ENCODE results near the gene CNPY4.

Gene CNPY4

GRCh38 chr7:100093054-100093453 lies 26.4 kb upstream of the CNPY4 start:
- DNase-seq, result no peak

- DNase-seq, result no peak
Observed at GRCh38 chr7:100093498-100093897, 25.9 kb upstream of the CNPY4 start.

GRCh38 chr7:100093925-100094486 lies 25.4 kb upstream of the CNPY4 start:
- no peak for DNase-seq

- no peak for DNase-seq
Observed at GRCh38 chr7:100095289-100095688, 24.1 kb upstream of the CNPY4 start.

GRCh38 chr7:100095704-100096103 lies 23.7 kb upstream of the CNPY4 start:
- DNase-seq, result no peak

GRCh38 chr7:100098913-100099312 lies 20.5 kb upstream of the CNPY4 start:
- DNase-seq, result no peak

- no peak for DNase-seq
Observed at GRCh38 chr7:100099452-100099851, 20.0 kb upstream of the CNPY4 start.

- DNase-seq, result peak; percentile 86
Observed at GRCh38 chr7:100100420-100101015, 18.9 kb upstream of the CNPY4 start.

GRCh38 chr7:100101016-100101862 lies 18.2 kb upstream of the CNPY4 start, which contains the start of the genes AP4M1 and MCM7:
TSS of gene AP4M1 (plus strand) at chr7:100101643. CDS start at chr7:100101715, 72 bp downstream.
TSS of gene MCM7 (minus strand) at chr7:100101397. CDS start at chr7:100101294, 103 bp downstream.
- peak; percentile 96 for DNase-seq

- DNase-seq, result no peak
Observed at GRCh38 chr7:100102950-100103840, 16.2 kb upstream of the CNPY4 start.

- no peak for DNase-seq
Observed at GRCh38 chr7:100105534-100105933, 13.9 kb upstream of the CNPY4 start.

- DNase-seq, result no peak
Observed at GRCh38 chr7:100106633-100107032, 12.8 kb upstream of the CNPY4 start.

GRCh38 chr7:100107125-100107737 lies 12.2 kb upstream of the CNPY4 start:
- no peak for DNase-seq

GRCh38 chr7:100107890-100108289 lies 11.5 kb upstream of the CNPY4 start:
- DNase-seq, result no peak

- DNase-seq, result no peak
Observed at GRCh38 chr7:100109521-100110163, 9.8 kb upstream of the CNPY4 start.

GRCh38 chr7:100111156-100111555 lies 8.3 kb upstream of the CNPY4 start:
- DNase-seq, result no peak

GRCh38 chr7:100111914-100112313 lies 7.5 kb upstream of the CNPY4 start:
- DNase-seq, result no peak

GRCh38 chr7:100115026-100115425 lies 4.4 kb upstream of the CNPY4 start:
- no peak for DNase-seq

GRCh38 chr7:100118388-100119071 lies 904 bp upstream of the CNPY4 start:
- DNase-seq, result no peak

GRCh38 chr7:100119970-100120732 lies 717 bp downstream of the CNPY4 start:
- DNase-seq, result peak; percentile 40

- no peak for DNase-seq
Observed at GRCh38 chr7:100120733-100121036, 1.3 kb downstream of the CNPY4 start.
